HG03196 (cell line): Measurements from ENCODE around the gene CYB5R4.
"Not testable (repeated sequence)": the region's sequence is repeated elsewhere in the genome, so short reads cannot be mapped to it uniquely, and the experiment has no call there.

Source experiments
- ATAC-seq: cut with Tn5 transposase; IDR thresholded peaks from one replicate; pipeline ENCODE4 v1.9.1; 2021; ENCODE audit not compliant: unreplicated experiment

The CYB5R4 gene

DNA sequence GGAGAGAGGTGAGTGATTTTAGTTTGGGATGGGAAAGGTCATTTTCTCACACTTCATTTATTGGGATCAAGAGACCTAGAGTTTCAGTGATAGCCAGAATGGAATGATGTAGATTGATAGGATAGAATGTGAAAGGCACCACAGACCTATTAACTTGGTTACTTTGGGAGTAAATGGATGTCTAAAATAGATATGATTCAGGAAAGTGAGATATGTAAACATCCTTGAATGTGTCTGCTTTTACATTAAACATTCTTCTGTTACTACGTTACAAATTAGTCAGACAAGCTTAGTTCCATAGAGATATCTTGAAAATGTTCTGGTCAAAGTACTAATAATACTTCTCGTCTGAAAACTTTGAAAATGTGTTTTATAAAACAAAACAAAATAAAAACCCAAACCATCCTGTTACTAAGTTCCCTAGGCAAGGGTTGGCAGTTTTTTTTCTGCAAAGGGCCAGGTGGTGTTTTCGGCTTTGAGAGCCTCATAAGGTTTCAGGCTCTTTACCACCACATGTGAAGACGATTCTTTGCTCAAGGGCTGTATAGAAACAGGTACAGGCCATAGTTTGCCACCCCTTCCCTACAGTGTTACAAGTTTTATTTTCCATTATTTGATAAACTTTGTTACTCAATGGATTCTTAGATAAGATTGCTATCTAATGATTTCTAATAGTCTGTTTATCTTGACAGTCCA, 3.4 kb downstream of the CYB5R4 start:
- ATAC-seq: no peak

DNA sequence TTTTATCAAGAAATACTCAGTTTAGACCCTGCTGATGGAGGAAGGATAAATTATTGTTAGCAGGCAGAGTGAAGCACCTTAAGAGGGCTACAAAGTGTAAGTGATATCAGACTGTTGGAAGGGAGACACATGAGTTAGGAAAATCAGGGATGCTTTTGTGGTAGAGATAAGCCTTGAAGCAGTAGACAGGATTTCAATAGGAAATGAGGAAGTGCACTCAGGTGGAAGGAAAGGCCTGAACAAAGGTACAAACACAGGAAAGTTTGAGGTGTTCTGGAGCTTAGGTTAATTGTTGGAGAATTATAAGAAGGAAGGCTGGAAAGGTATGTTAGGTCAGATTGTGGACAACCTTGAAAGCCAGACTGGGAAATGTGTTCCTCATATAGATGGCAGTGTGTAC, 7.6 kb downstream of the CYB5R4 start:
- no peak for ATAC-seq

DNA sequence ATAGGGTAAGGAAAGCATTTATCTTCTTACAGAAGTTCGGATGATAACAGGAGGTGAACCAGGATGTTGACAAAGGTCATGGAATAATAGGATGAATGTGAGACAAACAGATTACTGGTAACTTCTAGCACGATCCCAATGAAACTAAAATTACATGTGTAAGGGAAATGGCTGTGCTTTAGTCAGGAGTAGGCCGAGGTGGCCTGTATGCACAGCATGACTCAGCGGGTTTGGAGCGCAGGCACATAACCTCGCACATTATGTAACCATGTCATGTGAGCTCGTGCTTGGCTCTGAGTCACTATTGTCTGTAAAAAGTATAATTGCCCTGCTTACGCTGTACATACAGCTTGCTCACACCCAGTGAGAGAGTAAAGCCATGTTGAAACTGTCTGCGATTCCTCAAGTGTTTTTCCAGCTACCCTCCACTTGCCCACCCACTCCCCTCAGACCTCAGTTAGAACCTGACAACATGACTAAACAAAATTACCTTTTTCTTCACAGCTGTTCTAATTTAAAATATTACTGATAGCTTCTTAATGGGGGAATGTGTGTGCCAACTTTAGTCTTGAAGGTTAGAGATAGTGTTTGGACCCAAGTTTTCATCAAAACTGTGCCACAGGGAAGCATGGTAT, 8.2 kb downstream of the CYB5R4 start:
- no peak for ATAC-seq

DNA sequence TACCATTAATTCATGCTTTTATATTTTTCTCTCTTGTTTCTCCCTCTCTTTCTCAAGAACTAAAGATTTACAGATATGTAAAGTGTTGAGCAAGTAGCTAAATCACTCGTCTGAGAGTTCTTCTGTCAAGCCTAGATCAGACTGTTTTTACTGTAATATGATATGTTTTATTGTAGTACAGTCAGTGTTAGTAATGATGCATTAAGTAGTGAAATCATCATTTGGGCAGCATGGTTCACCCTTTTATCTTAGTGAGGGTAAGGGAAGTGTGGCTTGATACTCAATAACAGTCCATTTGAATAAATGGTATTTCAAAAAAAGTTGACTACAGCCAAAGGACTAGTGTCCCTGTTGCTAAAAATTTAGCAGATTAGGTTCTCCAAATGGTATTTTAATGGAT, 9.2 kb downstream of the CYB5R4 start:
- no peak for ATAC-seq

DNA sequence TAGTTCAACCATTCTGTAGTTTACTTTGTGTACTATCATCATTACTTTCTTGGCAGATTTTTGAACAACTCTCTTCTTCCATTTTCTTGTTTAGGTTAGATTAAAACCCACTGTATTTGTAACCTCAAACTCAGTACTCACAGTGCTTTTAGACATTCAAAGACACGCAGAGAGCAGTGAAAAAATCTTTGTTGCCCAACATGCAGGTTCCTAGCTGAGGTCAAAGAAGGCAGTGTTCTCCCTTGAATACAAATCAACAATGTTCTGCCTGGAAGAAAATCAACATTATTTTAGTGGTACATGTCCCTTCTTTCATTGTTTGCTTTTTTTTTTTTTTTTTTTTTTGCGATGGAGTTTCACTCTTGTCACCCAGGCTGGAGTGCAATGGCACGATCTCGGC, 11.2 kb downstream of the CYB5R4 start:
- ATAC-seq: no peak

DNA sequence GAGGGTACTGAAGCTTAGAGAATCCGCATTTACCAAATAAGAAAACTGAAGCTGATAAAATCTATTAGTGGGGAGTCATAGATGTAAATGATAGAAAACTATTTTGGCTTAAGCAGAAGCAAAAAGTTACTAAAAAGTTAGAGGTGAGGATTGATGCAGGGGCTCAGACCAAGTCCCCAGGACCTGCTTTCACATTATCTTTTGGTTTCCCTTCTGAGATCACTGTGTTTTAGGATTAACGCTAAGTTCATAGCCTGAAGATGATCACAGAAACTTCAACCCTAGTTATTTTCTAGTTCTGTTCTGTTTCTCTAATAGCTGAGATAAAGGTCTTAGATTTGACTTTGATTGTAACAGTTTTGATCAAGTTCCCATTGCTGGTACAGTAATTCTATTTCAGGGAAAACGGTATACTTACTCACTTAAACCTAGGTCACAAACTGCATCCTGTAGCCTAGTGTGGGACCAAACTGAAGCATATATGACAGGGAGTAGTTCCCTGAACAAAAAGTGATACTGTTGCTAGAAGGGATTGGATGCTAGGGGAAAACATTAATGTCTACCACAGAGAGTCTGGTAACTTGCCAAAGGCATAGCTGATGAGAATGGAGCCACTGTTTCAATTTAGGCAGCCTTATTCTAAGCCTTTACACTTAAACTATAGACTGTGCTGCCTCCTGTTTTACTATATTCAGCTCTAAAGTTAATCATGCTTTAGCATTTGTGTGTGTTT, 13.1 kb downstream of the CYB5R4 start:
- no peak for ATAC-seq

DNA sequence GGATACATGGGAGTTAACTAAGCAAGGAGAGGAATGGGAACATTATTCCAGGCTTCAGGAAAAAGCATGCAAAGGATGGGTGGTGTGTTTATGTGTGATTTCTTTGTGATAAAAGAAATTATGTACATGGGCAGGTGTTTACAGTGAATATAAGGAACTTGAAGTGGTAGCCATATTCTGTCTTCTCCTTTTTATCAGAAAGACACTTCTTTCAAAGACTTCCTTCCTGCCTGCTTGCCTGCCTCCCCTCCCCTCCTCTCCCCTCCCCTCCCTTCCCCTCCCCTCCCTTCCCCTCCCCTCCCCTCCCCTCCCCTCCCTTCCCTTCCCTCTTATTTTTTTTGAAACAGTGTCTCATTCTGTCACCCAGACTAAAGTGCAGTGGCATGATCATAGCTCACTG, 14.4 kb downstream of the CYB5R4 start:
- no peak for ATAC-seq

DNA sequence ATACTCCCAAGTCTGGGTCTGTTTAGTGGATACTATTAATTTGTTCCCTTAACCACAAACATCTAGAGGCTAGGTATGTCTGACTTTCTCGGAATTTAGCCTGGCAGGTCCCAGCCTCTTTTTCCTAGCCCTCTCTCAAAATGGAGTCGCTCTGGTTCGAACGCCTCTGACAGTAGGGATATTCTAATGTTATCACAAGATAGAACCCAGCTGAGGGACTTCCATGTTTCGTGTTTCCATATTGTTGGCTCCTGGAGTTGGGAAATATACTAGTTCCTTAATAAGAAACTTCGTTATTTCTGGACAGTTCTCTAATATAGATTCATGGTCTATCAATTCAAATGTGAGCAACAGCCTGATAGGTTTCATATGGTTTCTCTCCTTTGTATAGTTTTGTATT, 16.4 kb downstream of the CYB5R4 start:
- ATAC-seq: no peak

DNA sequence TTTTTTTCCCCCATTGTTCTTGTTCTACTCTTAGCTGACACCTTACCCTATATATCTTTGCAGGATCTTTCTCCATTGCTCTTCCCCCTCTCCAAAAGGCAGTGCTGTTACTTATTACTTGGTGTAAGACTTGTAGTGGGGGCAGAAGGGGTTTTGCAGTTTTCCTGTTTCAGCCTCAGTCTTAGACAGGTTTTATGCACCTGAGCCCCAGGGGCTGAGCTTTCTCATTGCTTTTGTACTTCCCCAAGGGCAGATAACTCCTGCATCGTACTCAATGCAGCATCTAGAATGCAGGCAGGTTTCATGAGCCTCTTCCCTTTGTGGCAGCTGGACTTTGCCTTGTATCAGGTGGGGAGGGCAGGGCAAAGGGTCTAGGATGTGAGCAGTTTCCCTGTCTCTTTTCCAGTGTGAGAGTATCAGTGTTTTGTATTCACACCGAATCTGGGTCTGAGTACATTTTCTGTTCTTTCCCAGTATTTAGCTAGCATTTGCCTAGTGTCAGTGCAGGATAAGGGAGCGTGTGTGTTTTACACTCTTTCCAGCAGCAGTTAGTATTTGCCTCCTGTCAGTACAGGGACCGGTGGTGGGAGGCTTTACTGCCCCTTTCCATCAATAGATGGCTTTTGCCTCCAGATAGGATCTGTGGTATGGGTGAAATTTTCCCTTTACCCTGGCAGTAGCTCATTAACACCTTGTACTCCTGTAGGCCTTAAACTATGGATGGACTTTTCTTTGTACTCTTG, 19.6 kb downstream of the CYB5R4 start:
- no peak for ATAC-seq

DNA sequence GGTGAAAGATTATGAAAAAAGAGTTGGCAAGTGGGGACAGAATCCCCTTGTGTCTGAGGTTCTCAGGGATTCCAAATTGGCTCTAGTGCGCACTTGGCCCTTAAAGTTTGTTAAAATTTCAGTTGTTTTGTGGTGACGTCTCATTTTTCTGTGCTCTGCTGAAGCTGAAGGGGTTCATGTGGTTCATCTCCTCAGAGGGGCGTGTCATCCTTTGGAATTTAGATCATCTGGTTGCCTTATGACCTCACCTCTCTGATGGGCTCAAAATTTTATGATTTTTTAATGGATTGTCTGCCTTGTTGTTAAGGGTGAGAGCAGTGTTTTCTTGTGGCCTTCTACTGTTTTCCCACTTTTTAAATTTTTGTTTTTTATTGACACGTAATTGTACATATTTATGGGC, 20.3 kb downstream of the CYB5R4 start:
- ATAC-seq: no peak

DNA sequence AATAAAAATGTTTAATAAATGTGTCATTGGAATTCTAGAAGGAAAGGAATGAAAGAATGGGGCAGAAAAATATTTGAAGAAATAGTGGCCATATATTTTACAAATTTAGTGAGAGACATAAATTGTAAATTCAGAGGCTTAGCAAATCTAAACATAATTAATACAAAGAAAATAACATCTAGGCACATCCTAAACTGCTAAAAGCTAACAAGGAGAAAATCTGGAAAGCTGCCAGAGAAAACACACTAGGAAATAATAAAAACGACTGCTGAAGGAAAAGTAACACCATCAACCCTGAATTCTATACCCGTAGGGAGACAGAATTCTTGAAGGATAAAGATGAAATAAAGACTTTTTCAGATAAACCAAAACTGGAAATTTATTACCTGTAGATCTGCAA, 23.8 kb downstream of the CYB5R4 start:
- no peak for ATAC-seq

DNA sequence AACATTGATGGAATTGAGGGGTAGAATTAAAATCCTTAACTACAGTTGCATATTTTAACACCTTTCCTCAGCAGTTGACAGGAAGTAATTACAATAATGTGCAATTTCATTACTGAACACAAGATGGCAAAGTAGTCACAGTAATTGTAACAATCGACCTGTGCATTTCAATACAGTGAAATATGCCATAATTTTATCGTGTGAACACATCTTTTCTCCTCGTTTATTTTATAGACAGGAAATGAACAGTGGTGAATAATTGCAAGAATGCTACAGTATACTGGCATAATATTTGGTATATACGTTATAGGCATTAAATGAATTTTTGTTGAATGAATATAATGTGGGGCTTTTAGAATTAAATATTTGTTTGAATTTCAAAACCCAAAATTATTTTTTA, 25.0 kb downstream of the CYB5R4 start:
- peak; percentile 75 for ATAC-seq

DNA sequence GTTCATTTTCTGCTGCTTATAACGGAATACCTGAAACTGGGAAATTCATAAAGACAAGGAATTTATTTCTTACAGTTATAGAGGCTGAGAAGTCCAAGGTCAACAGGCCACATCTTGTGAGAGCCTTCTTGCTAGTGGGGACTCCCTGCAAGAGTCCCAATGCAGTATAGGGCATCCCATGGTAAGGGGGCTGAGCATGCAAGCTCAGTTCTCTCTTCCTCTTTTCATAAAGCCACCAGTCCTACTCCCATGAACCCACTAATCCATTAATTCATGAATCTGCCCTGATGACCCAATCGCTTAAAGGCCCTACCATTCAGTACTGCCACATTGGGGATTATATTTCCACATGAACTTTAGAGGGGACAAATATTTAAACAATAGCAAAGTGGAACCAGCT, 26.5 kb downstream of the CYB5R4 start:
- ATAC-seq: no peak

DNA sequence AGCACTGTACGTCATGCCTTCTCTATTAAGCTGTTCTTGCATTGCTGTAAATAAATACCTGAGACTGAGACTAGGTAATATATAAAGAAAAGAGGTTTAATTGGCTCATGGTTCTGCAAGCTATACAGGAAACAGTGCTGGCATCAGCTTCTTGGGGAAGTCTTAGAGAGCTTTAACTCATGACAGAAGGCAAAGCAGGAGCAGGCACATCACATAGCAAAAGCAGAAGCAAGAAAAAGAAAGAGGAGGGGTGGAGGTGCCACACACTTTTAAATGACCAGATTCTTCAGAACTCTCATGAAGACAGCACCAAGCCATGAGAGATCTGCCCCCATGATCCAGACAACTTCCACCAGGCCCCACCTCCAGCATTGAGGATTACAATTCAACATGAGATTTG, 30.1 kb downstream of the CYB5R4 start:
- no peak for ATAC-seq

DNA sequence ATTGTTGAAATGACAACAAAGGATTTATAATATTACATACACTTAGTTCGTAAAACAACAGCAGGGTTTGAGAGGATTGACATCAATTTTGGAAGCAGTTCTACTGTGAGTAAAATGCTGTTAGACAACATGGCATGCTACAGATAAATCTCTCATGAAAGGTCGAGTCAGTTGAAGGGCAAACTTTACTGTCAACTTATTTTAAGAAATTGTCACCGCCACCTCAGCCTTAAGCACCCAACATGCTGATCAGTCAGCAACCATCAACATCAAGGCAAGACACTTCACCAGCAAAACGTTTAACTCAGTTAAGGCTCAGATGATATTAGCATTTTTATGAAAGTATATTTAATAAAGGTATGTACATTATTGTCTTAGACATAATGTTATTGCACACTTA, 31.0 kb downstream of the CYB5R4 start:
- no peak for ATAC-seq

DNA sequence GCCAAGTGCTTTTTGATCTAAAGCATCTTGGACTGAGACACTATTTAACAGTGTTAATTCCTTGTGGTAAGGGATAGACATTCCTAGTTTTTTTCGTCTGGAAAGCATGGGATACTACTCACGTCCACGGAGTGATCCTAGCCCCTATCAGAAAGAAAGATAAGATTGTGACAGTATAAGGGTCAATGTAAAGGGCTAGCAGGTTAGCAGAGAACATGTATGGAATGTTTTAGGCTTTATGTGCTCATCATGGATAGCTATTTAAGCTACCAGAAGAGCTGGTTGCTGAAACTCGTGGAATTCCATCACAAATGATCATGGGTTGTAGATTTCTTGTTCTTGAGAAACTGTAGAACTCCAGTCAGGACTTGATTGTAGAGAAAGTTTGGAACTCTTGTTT, 32.1 kb downstream of the CYB5R4 start:
- ATAC-seq: no peak

DNA sequence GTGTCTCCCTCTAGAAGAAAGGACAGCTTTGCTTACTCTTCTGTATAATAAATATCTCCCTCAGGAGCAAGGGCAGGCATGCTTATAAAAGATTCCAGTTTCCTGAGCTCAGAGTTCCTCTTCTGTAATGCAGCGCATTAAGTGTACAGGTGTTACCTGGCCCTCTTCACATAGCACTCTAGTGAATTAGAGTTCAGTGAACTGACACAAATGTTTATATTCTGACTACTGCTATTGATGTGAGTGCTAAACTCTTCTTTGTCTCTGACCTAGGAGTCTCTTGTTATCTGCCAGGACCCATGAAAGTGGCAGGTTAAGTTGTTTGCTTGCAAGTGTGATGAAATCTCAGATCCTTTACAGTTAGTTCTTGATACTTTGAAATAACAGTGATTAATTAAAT, 33.5 kb downstream of the CYB5R4 start:
- ATAC-seq: no peak

DNA sequence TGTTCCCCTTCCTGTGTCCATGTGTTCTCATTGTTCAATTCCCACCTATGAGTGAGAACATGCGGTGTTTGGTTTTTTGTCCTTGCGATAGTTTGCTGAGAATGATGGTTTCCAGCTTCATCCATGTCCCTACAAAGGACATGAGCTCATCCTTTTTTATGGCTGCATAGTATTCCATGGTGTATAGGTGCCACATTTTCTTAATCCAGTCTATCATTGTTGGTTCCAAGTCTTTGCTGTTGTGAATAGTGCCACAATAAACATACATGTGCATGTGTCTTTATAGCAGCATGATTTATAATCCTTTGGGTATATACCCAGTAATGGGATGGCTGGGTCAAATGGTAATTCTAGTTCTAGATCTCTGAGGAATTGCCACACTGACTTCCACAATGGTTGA, 37.6 kb downstream of the CYB5R4 start:
- ATAC-seq: not testable (repeated sequence)

DNA sequence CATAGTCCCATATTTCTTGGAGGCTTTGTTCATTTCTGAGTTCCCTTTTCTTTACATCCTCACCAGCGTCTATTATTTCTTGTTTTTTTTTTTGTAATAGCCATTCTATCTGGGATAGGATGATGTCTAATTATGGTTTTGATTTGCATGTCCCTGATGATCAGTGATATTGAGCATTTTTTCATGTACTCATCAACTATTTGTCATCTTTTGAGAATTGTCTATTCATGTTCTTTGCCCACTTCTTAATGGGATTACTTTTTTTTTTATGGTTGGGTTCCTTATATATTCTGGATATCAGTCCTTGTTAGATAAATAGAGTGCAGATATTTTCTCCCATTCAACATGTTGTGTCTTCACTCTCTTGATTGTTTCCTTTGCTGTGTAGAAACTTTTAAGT, 42.1 kb downstream of the CYB5R4 start:
- no peak for ATAC-seq

DNA sequence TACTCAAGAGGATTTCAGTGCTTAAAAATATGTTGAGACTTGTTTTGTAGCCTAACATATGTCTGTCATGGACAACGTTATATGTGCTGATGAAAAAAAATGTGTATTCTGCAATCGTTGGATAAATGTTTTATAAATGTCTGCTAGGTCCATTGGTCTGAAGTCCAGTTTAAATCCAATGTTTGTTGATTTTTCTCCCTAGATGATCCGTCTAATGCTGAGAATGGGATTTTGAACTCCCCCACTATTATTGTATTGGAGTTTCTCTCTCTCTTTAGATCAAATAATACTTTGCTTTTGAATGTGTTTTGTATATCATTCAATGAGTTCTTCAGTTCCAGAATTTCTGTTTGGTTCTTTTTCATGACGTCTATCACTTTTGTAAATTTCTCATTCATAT, 44.9 kb downstream of the CYB5R4 start:
- no peak for ATAC-seq

DNA sequence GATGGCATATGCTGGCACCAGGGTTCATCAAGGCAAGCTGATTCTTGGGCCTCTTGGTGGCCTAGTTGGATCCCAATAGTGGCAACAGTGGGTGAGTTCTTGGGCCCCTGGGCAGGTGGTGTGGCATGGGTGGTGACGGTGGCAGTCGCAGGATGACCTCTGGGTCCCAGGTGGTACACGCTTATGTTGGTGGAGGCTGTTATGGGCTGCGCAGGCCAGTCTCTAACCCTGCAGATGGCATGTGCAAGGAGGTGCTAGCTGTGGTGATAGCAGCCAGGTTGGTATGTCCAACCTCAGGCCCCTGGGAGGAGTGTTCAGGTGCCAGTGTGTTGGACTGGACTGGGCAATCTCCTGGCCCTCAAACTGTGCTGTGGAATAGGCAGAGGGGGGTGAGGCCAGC, 46.2 kb downstream of the CYB5R4 start:
- no peak for ATAC-seq
